Heart left ventricle (tissue), 16 donors: Measurements from ENCODE around the gene INSRR. TPM values are rescaled to one million over a fixed set of nuclear protein-coding genes. Genes with fewer than 3 reads are reported as not detected.

ENCODE experiments used
- ATAC-seq, 4 donors: fragments of 200-7000 bp; cut with Tn5 transposase; one replicate each; pipeline ENCODE4 v1.9.1; 2020 to 2022; ENCODE audit warnings: moderate library complexity in 4 of 4, mild to moderate bottlenecking in 3 of 4, moderate number of reproducible peaks in 1 of 4
- DNase-seq, 5 donors: peaks; one replicate each; pipeline ENCODE4 v3.0.0-alpha.2; 2020
- H3K27ac ChIP-seq, 12 donors: fragments of 200-600 bp; sonication (generic) in 4 of 12; one replicate each; pipeline versions ENCODE4 v1.5.0 to v1.8.0; 2016 to 2022; ENCODE audit warnings: mild to moderate bottlenecking in 2 of 12
- H3K27me3 ChIP-seq, 9 donors: fragments of 200-600 bp; sonication (generic) in 2 of 9; one replicate each; pipeline versions ENCODE4 v1.5.1 to v1.8.0; 2016 to 2022; ENCODE audit warnings: mild to moderate bottlenecking in 3 of 9
- H3K36me3 ChIP-seq, 9 donors: fragments of 200-600 bp; sonication (generic) in 2 of 9; one replicate each; pipeline versions ENCODE4 v1.5.0 to v1.8.0; 2018 to 2022; ENCODE audit warnings: mild to moderate bottlenecking in 2 of 9
- H3K4me1 ChIP-seq, 12 donors: fragments of 200-600 bp; sonication (generic) in 4 of 12; one replicate each; pipeline versions ENCODE4 v1.5.0 to v1.8.0; 2016 to 2022; ENCODE audit warnings: mild to moderate bottlenecking in 3 of 12
- H3K4me3 ChIP-seq, 12 donors: fragments of 200-600 bp; sonication (generic) in 4 of 12; one replicate each; pipeline versions ENCODE4 v1.5.0 to v1.8.0; 2017 to 2022; ENCODE audit warnings: mild to moderate bottlenecking in 9 of 12, moderate library complexity in 4 of 12
- H3K9me3 ChIP-seq, 12 donors: fragments of 200-600 bp; sonication (generic) in 4 of 12; one replicate each; pipeline versions ENCODE4 v1.5.0 to v1.8.0; 2016 to 2022; ENCODE audit warnings: mild to moderate bottlenecking in 1 of 12
- CTCF ChIP-seq, 12 donors: fragments of 200-600 bp; sonication (generic) in 4 of 12; IDR thresholded peaks; one replicate each; pipeline versions ENCODE4 v1.5.0 to v1.8.0; 2018 to 2022; ENCODE audit warnings: antibody characterized with exemption in 12 of 12, mild to moderate bottlenecking in 5 of 12
- POLR2A ChIP-seq, 2 donors: fragments of 450-650 bp; IDR thresholded peaks; one replicate each; pipeline ENCODE4 v1.6.1; 2017; ENCODE audit warnings: antibody characterized with exemption in 2 of 2, mild to moderate bottlenecking in 2 of 2, moderate library complexity in 2 of 2
- WGBS, 4 donors: extraction: QIAGEN DNeasy Blood & Tissue Kit in 2 of 4; methylation state at CpG; one replicate each; pipeline versions ENCODE4 v1.1.5 to v1.1.7; 2013 to 2018; 5-methylcytosine and 5-hydroxymethylcytosine counted together
- intact Hi-C, 10 donors: fragments of 100-400 bp; cut with DNase I; formaldehyde crosslinking; loops; one replicate each; pipeline versions ENCODE4 v1.11.1 to v1.14.2; 2022
- polyA plus RNA-seq, 2 donors: library from polyadenylated mRNA; stranded (reverse); fragments of 200-250 nt; gene quantifications; one replicate each; pipeline ENCODE4 v1.2.3, GENCODE V29; 2013
- total RNA-seq, 9 donors: library from RNA; depleted of rRNA in 2 of 9; stranded (reverse); fragments of >200 nt in 2 of 9; fragmentation: NEBNext Ultra II Directional in 3 of 9; extraction: Animal tissue kit (Norgen Biotek cat#: 25700) in 3 of 9; gene quantifications; one replicate each; pipeline versions ENCODE4 v1.1.0 to v1.2.4, GENCODE V29; 2016 to 2023
- donor health status: ischemic (EF 13 %, LVEDD 7.1; RV severe dilation, severe dysfunction).
- donor health status: healthy with polysubstance abuse.
- donor health status: DM: no; HTN: yes; CAD: no.
- donor health status: DM: no; HTN: no; CAD: no.
- donor health status: ischemic (EF 25% LVEDD 6.9; RV normal size, moderate dysfunction).
- donor health status: ischemic (EF 25% LVEDD 5.7; RV mildly dilated, moderate dysfunction).
- donor health status: healthy.
- donor health status: DM: yes; HTN: yes; CAD: no.
- donor health status: ischemic (EF 35%, LVEDD 5.7; RV mildly dilated, moderate dysfunction).
- donor health status: nonischemic (EF 11% LVEDD 7.7; RV severe dilation, severe dysfunction).
- donor health status: DM: yes; HTN: yes; CAD: no.
- donor health status: PGD.
- donor health status: ischemic (EF 29% LVEDD 5.4; RV normal size, mild dysfunction).
- donor health status: nonischemic (EF 23%, LVEDD 6.1; RV moderate dilation, normal function).

The INSRR gene
- total and polyA plus RNA-seq, 11 donors: 0.07 to 0.42 (median 0.12) TPM; not detected in 3

DNA sequence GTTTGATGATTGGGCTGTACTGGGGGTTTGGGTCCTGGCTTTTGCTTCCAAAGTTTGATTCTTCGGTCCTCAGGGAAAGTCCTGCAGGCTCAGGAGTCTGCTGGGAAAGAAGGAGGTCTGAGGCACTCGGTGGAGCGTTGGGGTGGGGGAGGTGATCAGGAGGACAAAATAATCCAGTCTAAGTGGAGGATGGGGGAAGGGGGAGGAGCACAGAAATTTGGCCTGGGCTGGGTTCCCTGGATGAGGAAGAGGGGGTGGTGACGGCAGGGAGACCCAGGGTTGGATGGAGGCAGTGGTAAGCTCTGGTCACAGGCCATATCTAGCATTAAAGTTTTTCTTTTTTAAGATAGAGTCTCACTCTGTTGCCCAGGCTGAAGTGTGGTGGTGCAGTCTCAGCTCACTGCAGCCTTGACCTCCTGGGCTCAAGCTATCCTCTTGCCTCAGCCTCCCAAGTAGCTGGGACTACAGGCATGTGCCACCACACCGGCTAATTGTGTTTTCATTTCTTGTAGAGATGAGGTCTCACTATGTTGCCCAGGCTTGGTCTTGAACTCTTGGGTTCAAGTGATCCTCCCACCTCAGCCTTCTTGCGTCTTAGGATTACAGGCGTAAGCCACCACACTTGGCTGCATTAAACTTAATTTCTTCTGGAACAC is 49.1 kb downstream of the INSRR start:
- DNase-seq: no peak
- Histone ChIP-seq H3K4me3 (no peak overlapping the region), H3K9me3 (no peaks in the 10 kb centered on the region), H3K36me3 (peaks cover 0 to 9% (median 0%) of the 10 kb centered on the region in 9 donors), H3K27me3 (peaks cover 0 to 8% (median 0%) of the 10 kb centered on the region in 9 donors), H3K4me1 (peaks cover 6 to 46% (median 30%) of the 10 kb centered on the region in 12 donors), H3K27ac (no peak overlapping the region)
- WGBS, 4 donors: 84 to 91% (median 88%) methylated on average over 7 of the region's 7 CpGs
- intact Hi-C loops: loop anchor here in 1 of 10 donors (10.0 kb wide), 1 partner anchor 115 kb away; the partner anchor contains the start of gene LRRC71
- ATAC-seq: no peak
- TF ChIP-seq CTCF (IDR thresholded peaks at IDR 0.05) (no peak), POLR2A (IDR thresholded peaks at IDR 0.05) (no peak)

DNA sequence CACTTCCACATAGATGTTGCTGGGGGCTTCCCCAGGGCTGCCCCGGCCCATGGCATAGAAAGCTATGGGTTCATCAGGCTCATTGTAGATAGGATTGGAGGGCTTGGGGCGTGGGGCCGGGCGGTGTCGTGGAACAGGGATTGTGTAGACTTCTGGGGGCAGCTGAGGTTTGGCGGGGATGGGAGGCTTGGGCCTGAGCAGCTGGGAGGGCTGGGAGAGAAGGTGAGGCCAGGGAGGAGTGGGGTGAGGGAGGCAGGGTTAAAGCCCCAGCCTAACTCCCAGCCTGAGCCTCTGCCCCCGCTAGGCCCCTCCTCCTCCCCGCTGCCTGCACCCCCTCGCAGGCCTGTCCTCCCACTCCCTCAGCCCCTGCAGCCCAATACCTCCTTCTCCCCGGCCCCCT is 49.6 kb downstream of the INSRR start:
- peaks cover 6 to 46% (median 27%) of the 10 kb centered on the region in 12 donors for H3K4me1 ChIP-seq
- ATAC-seq: no peak

GRCh38 chr1:156808186-156809030 is 50.5 kb downstream of the INSRR start:
- DNase-seq (peak in 1 of 5 donors; percentile 19), ATAC-seq (no peak)
- WGBS, 4 donors: 92 to 95% (median 93%) methylated on average over 16 of the region's 16 CpGs
- peaks cover 0 to 9% (median 0%) of the 10 kb centered on the region in 9 donors for H3K36me3 ChIP-seq
- peaks cover 0 to 8% (median 0%) of the 10 kb centered on the region in 9 donors for H3K27me3 ChIP-seq
- TF ChIP-seq POLR2A (IDR thresholded peaks at IDR 0.05): no peak
- TF ChIP-seq CTCF (IDR thresholded peaks at IDR 0.05): no peak
- peaks cover under 1 to 42% (median 19%) of the 10 kb centered on the region in 12 donors for H3K4me1 ChIP-seq
- no peak overlapping the region for H3K27ac ChIP-seq
- intact Hi-C loops: loop anchor here in 1 of 10 donors (10.0 kb wide), 1 partner anchor 116 kb away; the partner anchor contains the start of gene LRRC71
- H3K9me3 ChIP-seq: no peaks in the 10 kb centered on the region
- no peak overlapping the region for H3K4me3 ChIP-seq

More for the DNA sequence above, 49.6 kb downstream of the INSRR start:
- no peak for TF ChIP-seq POLR2A (IDR thresholded peaks at IDR 0.05)
- TF ChIP-seq CTCF (IDR thresholded peaks at IDR 0.05): no peak
- DNase-seq: peak in 1 of 5 donors; percentile 19
- Histone ChIP-seq H3K9me3 (no peaks in the 10 kb centered on the region), H3K27me3 (peaks cover 0 to 8% (median 0%) of the 10 kb centered on the region in 9 donors), H3K4me3 (no peak overlapping the region), H3K36me3 (peaks cover 0 to 9% (median 0%) of the 10 kb centered on the region in 9 donors), H3K27ac (no peak overlapping the region)
- WGBS, 4 donors: 93 to 97% (median 96%) methylated on average over 10 of the region's 10 CpGs
- intact Hi-C loops: loop anchor here in 1 of 10 donors (10.0 kb wide), 1 partner anchor 116 kb away; the partner anchor contains the start of gene LRRC71
